HUES6 (cell line): ENCODE measurements around the gene HOTAIR.

ENCODE experiments used
- H3K27ac ChIP-seq: 2 replicates; pipeline ENCODE4 v1.7.0; 2013; ENCODE audit warnings: low read depth, mild to moderate bottlenecking, low read length, inconsistent platforms
- H3K27me3 ChIP-seq: 2 replicates; pipeline ENCODE4 v1.6.1; 2013; ENCODE audit warnings: low read length; ENCODE audit not compliant: control insufficient read depth, insufficient read depth
- H3K36me3 ChIP-seq: 2 replicates; pipeline ENCODE4 v1.6.1; 2013; ENCODE audit warnings: low read length; ENCODE audit not compliant: control insufficient read depth, insufficient read depth
- H3K4me1 ChIP-seq: 2 replicates; pipeline ENCODE4 v1.6.1; 2013; ENCODE audit warnings: low read length; ENCODE audit not compliant: control insufficient read depth, insufficient read depth
- H3K4me3 ChIP-seq: 2 replicates; pipeline ENCODE4 v1.5.1; 2013; ENCODE audit warnings: low read depth, low read length
- H3K9ac ChIP-seq: one replicate; pipeline ENCODE4 v1.6.1; 2013; ENCODE audit warnings: mild to moderate bottlenecking, low read length
- H3K9me3 ChIP-seq: 2 replicates; pipeline ENCODE4 v1.6.1; 2013; ENCODE audit warnings: low read depth, low read length; ENCODE audit not compliant: control insufficient read depth, insufficient read depth

The HOTAIR gene

DNA sequence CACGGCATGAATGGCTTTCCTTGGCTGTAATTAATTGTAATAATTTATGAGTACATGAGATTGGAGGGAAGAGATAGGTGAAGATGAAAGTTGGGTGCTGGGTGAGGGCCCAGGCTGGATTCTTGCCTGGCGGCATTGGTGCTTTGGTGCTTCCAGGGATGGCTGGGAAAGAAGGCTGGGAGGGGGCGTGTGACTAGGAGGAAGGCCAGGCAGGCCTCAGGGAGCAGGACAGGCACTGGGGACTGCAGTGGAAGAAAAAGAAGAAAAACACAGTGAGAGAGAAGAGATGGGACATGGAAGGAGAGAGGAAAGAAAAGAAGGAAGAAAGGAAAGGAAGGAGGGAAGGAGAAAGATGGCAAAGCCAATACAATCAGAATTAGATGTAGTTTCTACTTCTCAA, 28.9 kb upstream of the HOTAIR start:
- Histone ChIP-seq H3K4me3 (no peak overlapping the region), H3K9ac (peak overlapping the region; percentile 75), H3K27me3 (peaks cover 100% of the 10 kb centered on the region), H3K9me3 (no peaks in the 10 kb centered on the region), H3K27ac (no peak overlapping the region), H3K4me1 (peaks cover 3% of the 10 kb centered on the region; the same call in 1 of the 2 replicates), H3K36me3 (no peaks in the 10 kb centered on the region)

DNA sequence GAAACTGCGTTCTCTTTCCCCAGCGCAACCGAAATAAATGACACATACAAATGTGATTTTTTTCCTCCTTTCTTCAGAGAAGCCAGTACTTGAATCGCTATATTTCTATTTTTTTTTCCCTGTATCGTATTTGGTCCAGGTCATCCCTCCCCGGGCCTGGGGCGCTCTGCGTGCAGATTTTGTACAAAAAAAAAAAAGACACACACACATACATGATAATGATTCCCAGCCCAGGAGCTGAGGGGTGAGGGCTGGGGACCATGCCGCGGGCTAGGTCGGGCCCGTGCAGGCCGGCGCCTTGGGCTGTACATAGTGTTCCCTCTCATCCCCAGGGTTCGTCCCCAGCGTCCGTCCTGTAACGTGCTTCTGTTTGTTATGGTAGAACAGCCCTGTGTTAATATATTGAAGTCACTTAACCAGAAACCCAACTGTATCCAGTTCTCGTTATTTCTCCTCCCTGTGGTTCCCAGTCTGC, 28.2 kb upstream of the HOTAIR start:
- Histone ChIP-seq H3K9me3 (no peaks in the 10 kb centered on the region), H3K27me3 (peaks cover 100% of the 10 kb centered on the region), H3K9ac (peak overlapping the region; percentile 71), H3K36me3 (no peaks in the 10 kb centered on the region), H3K4me3 (no peak overlapping the region), H3K4me1 (peaks cover 3% of the 10 kb centered on the region; the same call in 1 of the 2 replicates), H3K27ac (no peak overlapping the region)

DNA sequence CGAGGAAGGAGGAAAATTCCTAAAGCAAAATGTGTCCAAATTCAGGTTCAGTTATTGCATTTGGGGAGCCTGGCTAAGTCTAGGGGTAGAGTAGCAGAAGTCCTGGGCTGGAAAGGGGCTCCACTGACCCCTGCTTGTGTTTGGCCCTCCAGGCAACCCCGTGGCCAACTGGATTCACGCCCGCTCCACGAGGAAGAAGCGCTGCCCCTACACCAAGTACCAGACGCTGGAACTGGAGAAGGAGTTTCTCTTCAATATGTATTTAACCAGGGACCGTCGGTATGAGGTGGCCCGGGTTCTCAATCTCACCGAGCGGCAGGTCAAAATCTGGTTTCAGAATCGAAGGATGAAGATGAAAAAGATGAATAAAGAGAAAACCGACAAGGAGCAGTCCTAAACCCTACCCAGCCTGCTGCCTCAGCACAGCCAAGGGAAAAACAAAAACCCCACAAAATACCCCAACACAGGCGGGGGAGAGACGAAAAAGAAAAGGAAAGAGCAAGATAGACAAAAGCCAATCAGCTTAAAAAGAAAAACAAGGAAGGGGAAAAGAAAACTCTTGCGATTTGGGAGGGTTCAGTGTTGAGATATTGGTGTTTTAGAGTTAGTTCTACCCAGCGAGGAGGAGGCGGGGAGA, 27.6 kb upstream of the HOTAIR start:
- H3K4me1 ChIP-seq, result peaks cover 3% of the 10 kb centered on the region; the same call in 1 of the 2 replicates
- H3K4me3 ChIP-seq, result no peak overlapping the region
- no peak overlapping the region for H3K27ac ChIP-seq
- peak overlapping the region; percentile 71 for H3K9ac ChIP-seq
- peaks cover 100% of the 10 kb centered on the region for H3K27me3 ChIP-seq
- no peaks in the 10 kb centered on the region for H3K9me3 ChIP-seq
- H3K36me3 ChIP-seq, result no peaks in the 10 kb centered on the region

DNA sequence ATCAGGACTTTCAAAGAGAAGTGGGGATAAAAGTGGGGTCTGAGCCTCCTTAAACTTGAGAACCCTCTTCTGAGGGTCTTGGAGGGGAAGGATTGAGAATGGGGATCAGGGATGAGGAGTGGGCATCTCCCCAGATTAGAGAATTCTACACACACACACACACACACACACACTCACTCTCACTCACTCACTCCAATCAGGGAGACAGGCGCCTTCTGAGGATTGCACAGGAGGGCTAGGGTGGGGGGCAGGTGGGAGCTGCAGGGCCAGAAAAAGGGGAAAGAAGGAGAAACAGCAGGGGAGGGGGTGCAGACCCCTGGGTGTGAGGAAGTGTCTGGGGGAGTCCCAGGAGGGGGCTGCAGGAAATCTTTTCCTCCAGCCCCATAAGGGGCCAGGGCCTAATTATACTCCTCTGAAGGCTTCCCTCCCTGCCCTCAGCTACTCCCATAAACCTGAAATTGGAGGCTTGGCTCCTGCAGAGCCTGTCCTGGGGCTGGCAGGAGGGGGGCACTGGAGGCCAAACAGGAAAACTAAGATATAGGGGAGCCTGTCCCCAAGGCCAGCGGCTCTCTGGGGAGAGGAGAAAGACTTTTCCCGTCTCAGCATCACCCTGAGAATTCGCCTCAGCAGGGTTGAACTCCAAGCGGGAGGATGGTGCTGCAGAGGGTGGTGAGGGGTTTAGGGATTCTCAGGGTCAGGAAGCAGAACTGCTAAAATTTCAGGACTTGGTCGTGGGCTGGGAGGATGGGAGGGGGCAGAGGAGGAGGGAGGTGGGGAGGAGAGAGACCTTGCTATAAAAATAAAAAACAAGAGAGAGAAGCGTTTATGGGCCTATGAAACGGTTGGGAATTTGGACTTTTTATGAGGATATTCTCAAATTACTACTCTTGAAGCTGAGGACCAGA, 26.8 kb upstream of the HOTAIR start:
- Histone ChIP-seq H3K4me3 (peak overlapping the region; percentile 14; the same call in 1 of the 2 replicates), H3K9ac (peak overlapping the region; percentile 85), H3K27me3 (peaks cover 100% of the 10 kb centered on the region), H3K36me3 (no peaks in the 10 kb centered on the region), H3K27ac (no peak overlapping the region), H3K4me1 (peaks cover 3% of the 10 kb centered on the region; the same call in 1 of the 2 replicates), H3K9me3 (no peaks in the 10 kb centered on the region)

DNA sequence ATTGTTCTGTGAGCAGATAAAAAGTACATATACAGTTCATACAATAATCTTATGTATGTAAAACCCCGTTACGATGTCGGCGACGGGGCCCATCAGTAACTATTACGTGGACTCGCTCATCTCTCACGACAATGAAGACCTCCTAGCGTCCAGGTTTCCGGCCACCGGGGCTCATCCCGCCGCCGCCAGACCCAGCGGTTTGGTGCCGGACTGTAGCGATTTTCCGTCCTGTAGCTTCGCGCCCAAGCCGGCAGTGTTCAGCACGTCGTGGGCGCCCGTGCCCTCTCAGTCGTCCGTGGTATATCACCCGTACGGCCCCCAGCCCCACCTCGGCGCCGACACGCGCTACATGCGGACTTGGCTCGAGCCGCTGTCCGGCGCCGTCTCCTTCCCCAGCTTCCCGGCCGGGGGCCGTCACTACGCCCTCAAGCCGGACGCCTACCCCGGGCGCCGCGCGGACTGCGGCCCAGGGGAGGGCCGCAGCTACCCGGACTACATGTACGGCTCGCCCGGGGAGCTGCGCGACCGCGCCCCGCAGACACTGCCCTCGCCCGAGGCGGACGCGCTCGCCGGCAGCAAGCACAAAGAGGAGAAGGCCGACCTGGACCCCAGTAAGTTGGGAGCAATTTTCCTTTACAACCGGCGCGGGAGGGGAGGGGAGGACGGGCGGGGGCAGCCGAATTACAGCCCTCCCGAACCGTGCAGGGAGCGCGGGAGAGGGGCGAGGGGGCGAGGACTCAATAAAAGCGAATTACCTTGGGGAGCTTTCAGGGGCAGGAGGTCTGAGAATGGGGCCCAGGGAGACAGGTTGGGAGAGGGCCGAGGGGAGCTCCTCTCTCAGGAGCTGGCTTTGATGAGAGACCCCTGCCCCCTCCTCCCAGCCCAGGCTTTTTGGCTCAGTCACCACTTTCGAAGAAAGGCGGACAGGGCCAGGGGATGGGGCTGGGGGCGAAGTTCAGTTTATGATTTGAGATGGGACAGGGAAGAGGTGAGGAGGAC, 25.7 kb upstream of the HOTAIR start, which contains the start of gene HOXC9:
HOXC9 (plus strand) TSS at position 46 of the 999 bp plus-strand sequence; CDS start at position 74, 28 bp downstream.
- Histone ChIP-seq H3K36me3 (no peaks in the 10 kb centered on the region), H3K27me3 (peaks cover 100% of the 10 kb centered on the region), H3K4me1 (0 out of 2 replicates have a peak, but pooled peaks cover 3% of the 10 kb centered on the region), H3K9me3 (no peaks in the 10 kb centered on the region), H3K4me3 (peak within 1 kb of the TSS; percentile 55), H3K27ac (no peak within 1 kb of the TSS), H3K9ac (peak within 1 kb of the TSS; percentile 85)

DNA sequence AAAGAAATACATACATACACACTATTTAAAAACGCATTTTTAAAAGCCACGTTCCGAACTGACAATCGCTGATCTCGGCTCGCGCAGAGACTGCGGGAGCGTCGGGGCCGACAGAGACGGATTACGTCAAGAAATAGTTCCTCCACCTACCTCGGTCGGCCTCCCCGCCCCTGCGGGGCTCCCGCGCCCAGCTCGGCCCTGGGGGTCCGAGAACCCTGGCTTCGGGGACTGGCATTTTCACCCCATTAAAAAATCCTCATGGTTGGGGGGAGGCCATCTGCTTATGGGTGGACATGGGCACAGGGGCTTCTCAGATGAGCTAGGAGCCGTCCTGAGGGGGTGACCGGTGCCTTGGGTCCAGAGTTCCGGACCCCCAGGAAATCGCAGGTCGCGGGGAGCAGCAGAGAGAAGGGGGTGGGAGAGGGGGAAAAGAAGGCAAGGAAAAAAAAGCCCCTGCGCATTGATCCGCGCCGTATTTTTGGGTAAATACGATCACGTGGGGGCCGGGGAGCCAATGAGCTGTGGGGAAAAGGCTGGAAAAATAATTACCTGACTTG, 24.9 kb upstream of the HOTAIR start:
- Histone ChIP-seq H3K9me3 (no peaks in the 10 kb centered on the region), H3K4me3 (peak overlapping the region; percentile 55)

DNA sequence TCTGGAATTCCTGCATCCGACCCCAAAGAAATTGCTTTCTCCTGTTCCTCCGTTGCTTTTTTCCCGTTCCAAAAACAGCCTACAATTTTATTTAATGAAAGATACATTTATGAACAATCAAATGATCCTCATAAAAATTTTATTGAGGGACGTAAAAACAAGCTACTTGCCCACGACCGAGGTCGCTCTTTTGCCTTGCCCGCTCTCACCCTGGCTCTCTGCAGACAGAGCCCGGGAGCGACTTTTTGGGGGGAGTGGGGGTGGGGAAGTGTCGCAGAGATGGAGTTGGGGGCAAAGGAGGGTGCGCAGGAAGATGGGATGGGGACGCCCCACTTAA, 24.1 kb upstream of the HOTAIR start:
- H3K4me3 ChIP-seq, result peak overlapping the region; percentile 20; the same call in 1 of the 2 replicates
- no peaks in the 10 kb centered on the region for H3K36me3 ChIP-seq
- H3K9ac ChIP-seq, result peak overlapping the region; percentile 51
- no peaks in the 10 kb centered on the region for H3K9me3 ChIP-seq
- H3K27me3 ChIP-seq, result peaks cover 100% of the 10 kb centered on the region
- peaks cover 5% of the 10 kb centered on the region; the same call in 1 of the 2 replicates for H3K4me1 ChIP-seq
- no peak overlapping the region for H3K27ac ChIP-seq

More for the DNA sequence above, 24.9 kb upstream of the HOTAIR start:
- peak overlapping the region; percentile 85 for H3K9ac ChIP-seq
- H3K27me3 ChIP-seq, result peaks cover 100% of the 10 kb centered on the region
- no peak overlapping the region for H3K27ac ChIP-seq
- no peaks in the 10 kb centered on the region for H3K36me3 ChIP-seq
- peaks cover 5% of the 10 kb centered on the region; the same call in 1 of the 2 replicates for H3K4me1 ChIP-seq

DNA sequence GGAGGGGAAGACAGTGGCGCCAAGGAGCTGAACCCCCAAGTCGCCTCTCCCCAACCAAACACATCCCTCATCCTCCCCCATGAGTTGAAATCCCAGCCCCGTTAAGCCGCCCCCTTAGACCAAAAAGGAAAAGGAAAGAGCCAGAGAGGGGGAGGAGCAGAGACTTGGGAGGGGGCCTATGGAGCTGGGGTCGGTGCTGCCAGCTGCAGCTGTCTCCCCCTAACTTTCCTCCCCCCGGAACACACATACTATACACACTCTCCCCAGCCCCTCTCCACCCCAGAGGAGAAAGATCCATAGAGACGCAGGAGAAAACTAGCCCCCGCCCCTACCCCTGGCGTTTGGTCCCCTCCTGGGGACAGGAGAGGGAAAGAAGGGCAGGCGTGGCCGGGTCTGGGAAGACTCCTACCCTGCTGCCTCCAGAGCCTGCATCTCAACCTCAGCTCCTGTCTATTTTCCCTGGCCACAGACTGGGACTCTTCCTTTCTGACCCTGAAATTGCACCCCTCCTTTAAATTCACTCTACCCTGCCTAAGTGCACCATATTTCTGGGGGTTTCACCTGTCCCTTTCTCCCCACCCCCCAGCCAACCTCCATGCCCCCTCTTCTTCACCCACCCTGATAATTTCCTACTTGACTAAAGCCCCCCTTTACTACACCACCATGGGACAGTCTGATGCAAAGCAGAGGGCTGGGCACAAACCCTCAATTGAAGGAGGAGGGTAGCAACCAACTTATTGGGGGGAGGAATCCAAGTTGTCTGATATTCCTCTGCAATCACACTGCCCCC, 23.6 kb upstream of the HOTAIR start:
- H3K9ac ChIP-seq, result peak overlapping the region; percentile 51
- H3K4me1 ChIP-seq, result peaks cover 5% of the 10 kb centered on the region; the same call in 1 of the 2 replicates
- no peaks in the 10 kb centered on the region for H3K9me3 ChIP-seq
- H3K27me3 ChIP-seq, result peaks cover 100% of the 10 kb centered on the region
- H3K36me3 ChIP-seq, result no peaks in the 10 kb centered on the region
- H3K4me3 ChIP-seq, result peak overlapping the region; percentile 20; the same call in 1 of the 2 replicates
- H3K27ac ChIP-seq, result no peak overlapping the region

DNA sequence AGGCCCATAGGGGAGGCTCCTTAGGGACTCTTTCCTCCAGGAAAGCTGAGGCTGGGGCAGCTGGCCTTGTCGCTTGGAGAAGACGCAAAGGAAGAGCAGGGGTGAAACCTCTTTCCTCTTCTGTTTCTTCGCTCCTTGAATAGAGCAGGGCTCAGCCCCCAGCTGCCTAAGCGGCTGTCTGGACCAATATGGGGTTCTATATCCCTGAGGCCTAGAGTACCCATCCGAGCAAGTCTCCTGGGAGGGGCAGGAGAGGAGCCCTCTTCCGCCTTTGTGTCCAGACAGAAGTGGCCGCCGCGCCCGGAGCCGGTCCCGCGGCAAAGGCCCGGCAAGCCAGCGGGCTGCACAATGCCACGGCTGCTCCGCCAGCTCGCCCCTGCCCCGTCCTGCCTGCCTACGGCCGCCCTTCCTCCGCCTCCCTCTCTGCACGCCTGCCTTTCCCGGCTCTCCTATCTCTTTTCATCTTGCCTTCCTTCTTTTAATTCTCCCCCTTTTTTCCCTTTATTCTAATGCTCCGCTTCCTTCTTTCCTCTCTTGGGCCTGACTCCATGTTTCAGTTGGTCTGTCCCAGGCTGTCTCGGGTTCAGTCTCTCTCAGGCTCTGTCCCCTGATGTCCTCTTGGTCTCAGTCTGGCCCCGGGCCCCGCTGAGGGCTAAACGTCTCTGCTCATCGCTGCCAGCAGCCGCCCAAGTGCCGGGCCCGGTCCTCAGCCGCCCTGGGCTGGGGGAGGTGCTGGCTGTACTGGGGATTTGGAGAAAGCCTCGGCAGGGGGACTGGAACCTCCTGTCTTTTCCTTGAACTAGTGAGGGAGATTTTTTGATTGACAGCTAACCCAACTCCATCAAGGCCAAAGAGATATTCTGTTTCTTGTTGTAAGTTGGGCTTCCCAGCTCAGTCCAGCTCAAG, 22.7 kb upstream of the HOTAIR start:
- H3K9ac ChIP-seq, result peak overlapping the region; percentile 51
- peaks cover 100% of the 10 kb centered on the region for H3K27me3 ChIP-seq

More for the DNA sequence above, 22.7 kb upstream of the HOTAIR start:
- Histone ChIP-seq H3K36me3 (no peaks in the 10 kb centered on the region), H3K4me3 (peak overlapping the region; percentile 18; the same call in 1 of the 2 replicates), H3K27ac (no peak overlapping the region), H3K9me3 (no peaks in the 10 kb centered on the region), H3K4me1 (peaks cover 5% of the 10 kb centered on the region; the same call in 1 of the 2 replicates)
